Mononuclear cell (primary cell): ENCODE measurements around the gene CNOT2. TPM values are rescaled to one million over a fixed set of nuclear protein-coding genes. Genes with fewer than 3 reads are reported as not detected.

ENCODE experiments used
- H3K27me3 ChIP-seq: 2 replicates; pipeline ENCODE4 v1.6.0; 2011; ENCODE audit warnings: low read length, control low read depth; ENCODE audit not compliant: insufficient read depth
- H3K4me1 ChIP-seq: 2 replicates; pipeline ENCODE4 v1.5.1; 2011; ENCODE audit warnings: mild to moderate bottlenecking, low read length, control low read depth; ENCODE audit not compliant: insufficient read depth
- H3K4me3 ChIP-seq: 2 replicates; pipeline ENCODE4 v1.5.1; 2011; ENCODE audit warnings: mild to moderate bottlenecking, low read length, moderate library complexity
- H3K9me3 ChIP-seq: 2 replicates; pipeline ENCODE4 v1.5.1; 2011; ENCODE audit warnings: low read depth, mild to moderate bottlenecking, control low read depth, low read length
- total RNA-seq: library from RNA; depleted of rRNA; stranded (reverse); fragments of >200 nt; gene quantifications from one replicate; pipeline ENCODE4 v1.2.3, GENCODE V29; 2012

Gene CNOT2
- total RNA-seq, 1 donor, result 420 TPM

DNA sequence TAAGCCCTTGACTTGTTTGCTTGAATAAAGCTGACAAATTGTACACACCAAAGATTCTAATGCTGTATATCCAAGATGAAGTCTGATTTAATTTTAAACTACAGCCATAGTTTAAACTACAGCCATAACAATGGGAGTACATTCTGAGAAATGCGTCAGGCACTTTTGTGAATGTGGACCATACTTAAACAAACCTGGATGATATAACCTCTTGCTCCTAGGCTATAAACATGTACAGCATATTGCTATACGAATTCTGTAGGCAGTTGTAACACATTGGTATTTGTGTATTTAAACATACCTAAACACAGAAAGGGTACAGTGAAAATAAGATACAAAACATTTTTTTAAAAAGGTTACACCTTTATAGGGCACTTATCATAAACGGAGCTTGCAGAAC, 63.4 kb downstream of the CNOT2 start:
- no peaks in the 10 kb centered on the region for H3K9me3 ChIP-seq
- H3K27me3 ChIP-seq, result no peaks in the 10 kb centered on the region
- H3K4me1 ChIP-seq, result peaks cover 10% of the 10 kb centered on the region
- H3K4me3 ChIP-seq, result no peak overlapping the region

- Histone ChIP-seq H3K4me1 (peaks cover 10% of the 10 kb centered on the region), H3K27me3 (no peaks in the 10 kb centered on the region), H3K9me3 (no peaks in the 10 kb centered on the region), H3K4me3 (no peak overlapping the region)
These were observed 64.6 kb downstream of the CNOT2 start for GRCh38 chr12:70307868-70308267.

- Histone ChIP-seq H3K4me1 (peaks cover 8% of the 10 kb centered on the region), H3K9me3 (no peaks in the 10 kb centered on the region), H3K4me3 (no peak overlapping the region), H3K27me3 (no peaks in the 10 kb centered on the region)
These were observed 66.1 kb downstream of the CNOT2 start for GRCh38 chr12:70309348-70309747.

DNA sequence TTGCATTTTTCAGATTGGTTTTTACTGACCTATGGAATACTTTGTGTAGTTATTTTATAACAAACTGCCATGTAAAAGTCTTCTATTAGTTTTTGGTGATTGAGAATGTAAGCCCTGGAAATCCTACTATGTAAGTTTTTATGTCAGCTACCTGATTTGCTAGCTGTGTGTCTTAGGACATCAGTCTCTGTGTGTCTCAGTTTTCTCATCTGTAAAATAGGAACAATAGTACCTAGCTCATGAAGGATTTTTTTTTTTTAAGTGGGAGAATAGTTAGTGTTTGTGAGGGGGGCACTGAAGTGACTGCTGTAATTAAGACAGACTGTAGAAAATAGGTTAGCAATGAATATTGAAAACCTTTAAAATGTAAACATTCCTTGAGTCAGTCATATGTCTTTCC, 70.9 kb downstream of the CNOT2 start:
- Histone ChIP-seq H3K4me3 (no peak overlapping the region), H3K9me3 (no peaks in the 10 kb centered on the region), H3K27me3 (no peaks in the 10 kb centered on the region), H3K4me1 (peaks cover 11% of the 10 kb centered on the region)

- no peak overlapping the region for H3K4me3 ChIP-seq
- peaks cover 11% of the 10 kb centered on the region for H3K4me1 ChIP-seq
- no peaks in the 10 kb centered on the region for H3K27me3 ChIP-seq
These were observed 74.5 kb downstream of the CNOT2 start for GRCh38 chr12:70317781-70318180.

GRCh38 chr12:70319605-70320004, 76.4 kb downstream of the CNOT2 start:
- Histone ChIP-seq H3K4me3 (no peak overlapping the region), H3K9me3 (no peaks in the 10 kb centered on the region), H3K4me1 (peaks cover 11% of the 10 kb centered on the region)

More at GRCh38 chr12:70317781-70318180, 74.5 kb downstream of the CNOT2 start:
- H3K9me3 ChIP-seq, result no peaks in the 10 kb centered on the region

GRCh38 chr12:70321191-70321590, 78.0 kb downstream of the CNOT2 start:
- H3K4me1 ChIP-seq, result peaks cover 6% of the 10 kb centered on the region
- H3K9me3 ChIP-seq, result no peaks in the 10 kb centered on the region
- H3K27me3 ChIP-seq, result no peaks in the 10 kb centered on the region
- no peak overlapping the region for H3K4me3 ChIP-seq

More at GRCh38 chr12:70319605-70320004, 76.4 kb downstream of the CNOT2 start:
- no peaks in the 10 kb centered on the region for H3K27me3 ChIP-seq

GRCh38 chr12:70327541-70327940, 84.3 kb downstream of the CNOT2 start:
- Histone ChIP-seq H3K27me3 (no peaks in the 10 kb centered on the region), H3K4me1 (no peaks in the 10 kb centered on the region), H3K9me3 (no peaks in the 10 kb centered on the region), H3K4me3 (no peak overlapping the region)

DNA sequence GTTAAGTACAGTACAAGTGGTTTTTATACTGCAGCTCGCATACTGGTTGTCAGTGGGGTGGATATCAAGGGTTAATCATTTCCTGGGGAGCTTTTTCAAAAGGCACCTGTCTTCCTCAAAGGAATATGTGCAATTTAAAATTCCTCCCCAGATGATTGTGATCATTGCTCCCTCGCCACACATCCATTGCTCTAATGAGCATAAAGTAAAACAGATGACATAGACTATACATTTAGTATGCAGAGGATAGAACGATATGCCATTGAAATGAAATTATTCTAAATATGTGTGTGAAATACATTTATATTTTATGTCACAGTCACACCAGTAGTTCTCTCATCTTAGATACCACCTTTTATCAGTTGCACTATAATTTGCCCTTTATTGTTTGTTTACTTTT, 86.5 kb downstream of the CNOT2 start:
- H3K9me3 ChIP-seq, result no peaks in the 10 kb centered on the region
- no peak overlapping the region for H3K4me3 ChIP-seq
- H3K4me1 ChIP-seq, result no peaks in the 10 kb centered on the region
- no peaks in the 10 kb centered on the region for H3K27me3 ChIP-seq

GRCh38 chr12:70330158-70330557, 86.9 kb downstream of the CNOT2 start:
- no peaks in the 10 kb centered on the region for H3K9me3 ChIP-seq
- no peaks in the 10 kb centered on the region for H3K4me1 ChIP-seq
- no peak overlapping the region for H3K4me3 ChIP-seq
- no peaks in the 10 kb centered on the region for H3K27me3 ChIP-seq

GRCh38 chr12:70332236-70332635, 89.0 kb downstream of the CNOT2 start:
- no peaks in the 10 kb centered on the region for H3K27me3 ChIP-seq
- no peaks in the 10 kb centered on the region for H3K9me3 ChIP-seq
- H3K4me1 ChIP-seq, result no peaks in the 10 kb centered on the region
- H3K4me3 ChIP-seq, result no peak overlapping the region

GRCh38 chr12:70334742-70335141, 91.5 kb downstream of the CNOT2 start:
- no peaks in the 10 kb centered on the region for H3K4me1 ChIP-seq
- H3K9me3 ChIP-seq, result no peaks in the 10 kb centered on the region
- no peak overlapping the region for H3K4me3 ChIP-seq
- H3K27me3 ChIP-seq, result no peaks in the 10 kb centered on the region

- H3K9me3 ChIP-seq, result no peaks in the 10 kb centered on the region
- no peaks in the 10 kb centered on the region for H3K27me3 ChIP-seq
- no peak overlapping the region for H3K4me3 ChIP-seq
- no peaks in the 10 kb centered on the region for H3K4me1 ChIP-seq
These were observed 95.3 kb downstream of the CNOT2 start for GRCh38 chr12:70338531-70338930.

DNA sequence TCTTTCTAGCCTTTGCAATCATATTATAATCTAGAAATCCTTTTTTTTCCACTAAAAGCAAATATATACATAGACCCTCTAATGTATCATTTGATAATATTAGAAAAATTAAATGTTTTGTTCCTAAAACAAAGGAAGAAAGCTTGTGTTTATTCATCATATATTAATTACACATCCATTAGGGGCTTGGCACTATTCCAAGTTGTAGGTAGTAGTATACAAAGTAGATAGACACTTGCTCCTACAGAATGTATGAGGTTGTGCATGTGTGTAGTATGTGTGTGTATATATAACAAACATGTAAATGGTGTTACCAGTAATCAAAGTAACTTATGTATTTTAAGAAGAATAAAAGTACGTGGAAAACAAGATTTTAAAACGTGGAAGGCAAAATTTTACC, 107.8 kb downstream of the CNOT2 start:
- Histone ChIP-seq H3K4me1 (peaks cover 12% of the 10 kb centered on the region), H3K9me3 (no peaks in the 10 kb centered on the region), H3K4me3 (no peak overlapping the region), H3K27me3 (no peaks in the 10 kb centered on the region)

DNA sequence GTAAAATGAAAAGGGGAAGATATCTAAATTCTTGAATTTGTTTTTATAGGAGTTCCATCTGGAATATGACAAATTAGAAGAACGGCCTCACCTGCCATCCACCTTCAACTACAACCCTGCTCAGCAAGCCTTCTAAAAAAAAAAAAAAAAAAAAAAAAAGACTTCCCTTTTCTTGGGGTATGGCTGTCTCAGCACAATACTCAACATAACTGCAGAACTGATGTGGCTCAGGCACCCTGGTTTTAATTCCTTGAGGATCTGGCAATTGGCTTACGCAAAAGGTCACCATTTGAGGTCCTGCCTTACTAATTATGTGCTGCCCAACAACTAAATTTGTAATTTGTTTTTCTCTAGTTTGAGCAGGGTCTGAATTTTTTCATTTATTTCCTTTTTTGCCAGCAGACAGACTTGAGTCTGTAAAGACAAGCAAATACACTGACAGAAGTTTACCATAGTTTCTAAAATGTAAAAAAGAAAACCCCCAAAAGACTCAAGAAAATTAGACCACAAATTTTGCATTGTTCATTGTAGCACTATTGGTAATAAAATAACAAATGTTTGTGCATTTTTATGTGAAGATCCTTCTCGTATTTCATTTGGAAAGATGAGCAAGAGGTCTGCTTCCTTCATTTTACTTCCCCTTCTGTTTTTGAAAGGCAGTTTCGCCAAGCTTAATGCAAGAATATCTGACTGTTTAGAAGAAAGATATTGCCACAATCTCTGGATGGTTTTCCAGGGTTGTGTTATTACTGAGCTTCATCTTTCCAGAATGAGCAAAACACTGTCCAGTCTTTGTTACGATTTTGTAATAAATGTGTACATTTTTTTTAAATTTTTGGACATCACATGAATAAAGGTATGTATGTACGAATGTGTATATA, 110.8 kb downstream of the CNOT2 start:
- Histone ChIP-seq H3K9me3 (no peaks in the 10 kb centered on the region), H3K27me3 (no peaks in the 10 kb centered on the region), H3K4me3 (no peak overlapping the region), H3K4me1 (peaks cover 12% of the 10 kb centered on the region)

- Histone ChIP-seq H3K27me3 (no peaks in the 10 kb centered on the region), H3K9me3 (no peaks in the 10 kb centered on the region), H3K4me1 (peaks cover 12% of the 10 kb centered on the region), H3K4me3 (no peak overlapping the region)
These were observed 111.6 kb downstream of the CNOT2 start for GRCh38 chr12:70354787-70355186.
